Measurements from ENCODE around the gene PICK1.
A peak's percentile ranks its signal among the peaks of the same experiment; 100 is the strongest.

PICK1 gene

GRCh38 chr22:38049812-38050619 is 7.2 kb upstream of the PICK1 start:
- peak; percentile 82 for DNase-seq

GRCh38 chr22:38050720-38051119 is 6.5 kb upstream of the PICK1 start:
- DNase-seq = no peak

- no peak for DNase-seq
Observed at GRCh38 chr22:38051261-38051660, 5.9 kb upstream of the PICK1 start.

GRCh38 chr22:38051900-38052862 is 5.0 kb upstream of the PICK1 start:
- DNase-seq = peak; percentile 90

GRCh38 chr22:38062791-38063190 is 5.6 kb downstream of the PICK1 start:
- DNase-seq = peak; percentile 54

- DNase-seq = no peak
Observed at GRCh38 chr22:38065539-38065938, 8.3 kb downstream of the PICK1 start.

GRCh38 chr22:38066381-38067027 is 9.3 kb downstream of the PICK1 start:
- DNase-seq = no peak

GRCh38 chr22:38067028-38067415 is 9.8 kb downstream of the PICK1 start:
- no peak for DNase-seq

GRCh38 chr22:38067761-38068360 is 10.7 kb downstream of the PICK1 start:
- no peak for DNase-seq

- DNase-seq = no peak
Observed at GRCh38 chr22:38068641-38069371, 11.6 kb downstream of the PICK1 start.

- DNase-seq = peak; percentile 70
Observed at GRCh38 chr22:38069372-38070249, 12.4 kb downstream of the PICK1 start.

- DNase-seq = no peak
Observed at GRCh38 chr22:38070250-38070921, 13.2 kb downstream of the PICK1 start.

GRCh38 chr22:38071421-38072321 is 14.5 kb downstream of the PICK1 start:
- no peak for DNase-seq

GRCh38 chr22:38072322-38073149 is 15.3 kb downstream of the PICK1 start:
- DNase-seq = no peak

GRCh38 chr22:38073150-38074130 is 16.2 kb downstream of the PICK1 start:
- DNase-seq = no peak

- no peak for DNase-seq
Observed at GRCh38 chr22:38074181-38075104, 17.2 kb downstream of the PICK1 start.
